Small intestine (tissue), 7 donors: ENCODE data around the gene AGGF1. TPM values are rescaled to one million over a fixed set of nuclear protein-coding genes. Genes with fewer than 3 reads are reported as not detected.
"Not testable (repeated sequence)": the region's sequence is repeated elsewhere in the genome, so short reads cannot be mapped to it uniquely, and the experiment has no call there.

Experiments used
- DNase-seq, 2 donors: peaks; one replicate each; pipeline versions ENCODE4 v3.0.0 to v3.0.0-alpha.2; 2013
- FAIRE-seq: peaks from 2 replicates; lab custom pipeline; 2012; peaks lifted over from hg19 to GRCh38; lab: Jason Lieb, UNC
- H3K27ac ChIP-seq, 3 donors: one replicate each; pipeline ENCODE4 v1.5.1; 2013; ENCODE audit warnings: low read length in 2 of 3, mild to moderate bottlenecking in 2 of 3, control low read depth in 1 of 3, inconsistent platforms in 1 of 3, low read depth in 1 of 3, moderate library complexity in 1 of 3
- H3K27me3 ChIP-seq, 3 donors: one replicate each; pipeline ENCODE4 v1.6.1; 2013; ENCODE audit warnings: low read length in 3 of 3, inconsistent platforms in 1 of 3; ENCODE audit not compliant: control insufficient read depth in 3 of 3, insufficient read depth in 3 of 3
- H3K36me3 ChIP-seq, 3 donors: one replicate each; pipeline ENCODE4 v1.6.1; 2013; ENCODE audit warnings: low read length in 3 of 3, inconsistent platforms in 1 of 3, low read depth in 1 of 3, mild to moderate bottlenecking in 1 of 3, moderate library complexity in 1 of 3; ENCODE audit not compliant: control insufficient read depth in 3 of 3, insufficient read depth in 2 of 3
- H3K4me1 ChIP-seq, 3 donors: one replicate each; pipeline ENCODE4 v1.6.1; 2013; ENCODE audit warnings: low read length in 2 of 3, inconsistent platforms in 1 of 3, low read depth in 1 of 3, mild to moderate bottlenecking in 1 of 3, moderate library complexity in 1 of 3; ENCODE audit not compliant: control insufficient read depth in 3 of 3, insufficient read depth in 2 of 3
- H3K4me3 ChIP-seq, 3 donors: one replicate each; pipeline ENCODE4 v1.5.1; 2013; ENCODE audit warnings: low read length in 3 of 3, control low read depth in 1 of 3, inconsistent platforms in 1 of 3, low read depth in 1 of 3, mild to moderate bottlenecking in 1 of 3, moderate library complexity in 1 of 3
- H3K9me3 ChIP-seq, 2 donors: one replicate each; pipeline ENCODE4 v1.6.1; 2013; ENCODE audit warnings: low read depth in 1 of 2, low read length in 1 of 2; ENCODE audit not compliant: control insufficient read depth in 2 of 2, insufficient read depth in 1 of 2
- WGBS, 3 donors: extraction: QIAGEN DNeasy Blood & Tissue Kit; methylation state at CpG; one replicate each; pipeline ENCODE4 v1.1.7; 2013; 5-methylcytosine and 5-hydroxymethylcytosine counted together
- polyA plus RNA-seq, 4 donors: library from polyadenylated mRNA; stranded (reverse) in 3 of 4; unstranded in 1 of 4; fragments of 200-250 nt in 3 of 4; fragments of 120-200 nt in 1 of 4; gene quantifications; one replicate each; pipeline versions ENCODE4 v1.2.1 to v1.2.3, GENCODE V29; 2013
- donor health status: healthy with polysubstance abuse.
- donor health status: control.
- donor health status: control.
- donor health status: Bipolar disorder and iron deficiency.
- donor health status: healthy.

Gene AGGF1
- polyA plus RNA-seq, 4 donors, result 10.8 to 30.7 (median 14.6) TPM

DNA sequence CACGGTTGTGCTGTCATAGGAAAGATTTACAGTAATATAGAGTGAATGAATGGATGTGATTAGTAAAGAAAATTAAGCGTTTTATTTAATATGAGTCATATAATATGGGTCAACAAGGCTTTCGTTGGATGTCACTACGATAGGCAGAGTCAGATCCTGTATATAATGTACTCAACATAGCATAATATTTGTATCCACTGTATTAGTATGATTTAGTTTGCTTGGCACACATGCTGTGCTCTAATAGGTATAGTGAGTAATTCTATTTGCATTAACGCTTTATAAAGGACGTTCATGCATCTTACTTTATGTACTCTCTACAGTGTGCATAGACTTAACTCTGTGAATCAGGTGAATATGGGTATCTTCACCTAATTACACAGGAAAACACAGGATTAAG, 35.9 kb upstream of the AGGF1 start:
- FAIRE-seq, result no peak
- no peaks in the 10 kb centered on the region for H3K36me3 ChIP-seq
- 70 to 82% (median 75%) methylated on average over 6 of the region's 6 CpGs for WGBS, 3 donors

DNA sequence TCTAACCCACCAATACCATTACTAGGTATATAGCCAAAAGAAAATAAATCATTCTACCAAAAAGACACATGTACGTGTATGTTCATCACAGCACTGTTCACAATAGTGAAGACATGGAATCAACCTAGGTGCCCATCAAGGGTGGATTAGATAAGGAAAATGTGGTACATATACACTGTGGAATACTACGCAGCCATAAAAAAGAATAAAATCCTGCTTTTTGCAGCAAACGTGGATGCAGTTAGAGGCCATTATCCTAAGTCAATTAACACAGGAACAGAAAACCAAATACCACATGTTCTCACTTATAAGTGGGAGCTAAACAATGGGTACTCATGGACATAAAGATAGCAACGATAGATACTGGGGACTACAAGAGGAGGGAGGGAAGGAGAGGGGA, 32.0 kb upstream of the AGGF1 start:
- not testable (repeated sequence) for H3K4me3 ChIP-seq, H3K36me3 ChIP-seq, H3K9me3 ChIP-seq, FAIRE-seq, DNase-seq, H3K4me1 ChIP-seq, H3K27me3 ChIP-seq, H3K27ac ChIP-seq
- 84 to 93% (median 88%) methylated on average over 4 of the region's 4 CpGs for WGBS, 3 donors

More for the DNA sequence above, 35.9 kb upstream of the AGGF1 start:
- no peak overlapping the region for H3K27ac ChIP-seq
- H3K4me3 ChIP-seq, result no peak overlapping the region
- no peaks in the 10 kb centered on the region for H3K4me1 ChIP-seq
- H3K27me3 ChIP-seq, result peaks cover 0 to 2% (median 0%) of the 10 kb centered on the region in 3 donors
- DNase-seq, result no peak
- no peaks in the 10 kb centered on the region for H3K9me3 ChIP-seq

DNA sequence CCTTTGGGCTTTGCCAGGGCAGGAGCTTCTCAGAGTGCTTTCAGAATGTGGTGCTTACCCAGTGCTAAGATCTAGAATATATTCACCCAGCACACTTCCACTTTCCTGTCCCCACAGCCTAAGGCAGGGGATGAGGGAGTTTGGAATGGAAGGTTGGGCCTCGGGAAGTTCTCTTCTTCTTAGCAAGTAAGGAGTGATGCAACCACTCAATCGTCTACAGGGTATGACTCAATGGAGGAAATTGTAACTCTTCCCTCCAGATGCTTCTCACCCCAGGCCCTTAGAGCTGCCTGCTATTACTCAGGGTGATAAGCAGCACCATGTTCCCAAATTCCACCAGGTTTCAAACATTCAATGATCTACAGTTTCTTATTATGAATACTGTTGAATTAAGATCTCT, 30.8 kb upstream of the AGGF1 start:
- no peaks in the 10 kb centered on the region for H3K36me3 ChIP-seq
- WGBS, 3 donors, result 58 to 68% (median 64%) methylated on average over 2 of the region's 2 CpGs
- DNase-seq, result no peak
- H3K4me1 ChIP-seq, result no peaks in the 10 kb centered on the region
- no peak overlapping the region for H3K4me3 ChIP-seq
- H3K27me3 ChIP-seq, result peaks cover 0 to 2% (median 0%) of the 10 kb centered on the region in 3 donors
- H3K9me3 ChIP-seq, result no peaks in the 10 kb centered on the region
- no peak overlapping the region for H3K27ac ChIP-seq
- FAIRE-seq, result no peak

- DNase-seq, result no peak
- no peaks in the 10 kb centered on the region for H3K4me1 ChIP-seq
- H3K4me3 ChIP-seq, result no peak overlapping the region
- no peak for FAIRE-seq
- no peak overlapping the region for H3K27ac ChIP-seq
- H3K36me3 ChIP-seq, result no peaks in the 10 kb centered on the region
- H3K27me3 ChIP-seq, result peaks cover 0 to 1% (median 0%) of the 10 kb centered on the region in 3 donors
- 21 to 53% (median 37%) methylated on average over 1 of the region's 1 CpG for WGBS, 3 donors
- H3K9me3 ChIP-seq, result no peaks in the 10 kb centered on the region
These were observed 27.0 kb upstream of the AGGF1 start for GRCh38 chr5:77003246-77003645.

- no peaks in the 10 kb centered on the region for H3K9me3 ChIP-seq
- DNase-seq, result no peak
- H3K27me3 ChIP-seq, result peaks cover 0 to 1% (median 0%) of the 10 kb centered on the region in 3 donors
- no peaks in the 10 kb centered on the region for H3K36me3 ChIP-seq
- FAIRE-seq, result no peak
- no peaks in the 10 kb centered on the region for H3K4me1 ChIP-seq
- H3K27ac ChIP-seq, result no peak overlapping the region
- H3K4me3 ChIP-seq, result no peak overlapping the region
- WGBS, 3 donors, result 75 to 91% (median 85%) methylated on average over 2 of the region's 2 CpGs
These were observed 24.1 kb upstream of the AGGF1 start for GRCh38 chr5:77006124-77006523.

GRCh38 chr5:77008413-77008812, 21.8 kb upstream of the AGGF1 start:
- no peaks in the 10 kb centered on the region for H3K9me3 ChIP-seq
- DNase-seq (no peak), FAIRE-seq (no peak)
- 51 to 73% (median 52%) methylated on average over 3 of the region's 3 CpGs for WGBS, 3 donors
- H3K4me1 ChIP-seq, result no peaks in the 10 kb centered on the region
- no peak overlapping the region for H3K27ac ChIP-seq
- H3K36me3 ChIP-seq, result no peaks in the 10 kb centered on the region
- no peak overlapping the region for H3K4me3 ChIP-seq
- H3K27me3 ChIP-seq, result peaks cover 0 to 3% (median 1%) of the 10 kb centered on the region in 3 donors

DNA sequence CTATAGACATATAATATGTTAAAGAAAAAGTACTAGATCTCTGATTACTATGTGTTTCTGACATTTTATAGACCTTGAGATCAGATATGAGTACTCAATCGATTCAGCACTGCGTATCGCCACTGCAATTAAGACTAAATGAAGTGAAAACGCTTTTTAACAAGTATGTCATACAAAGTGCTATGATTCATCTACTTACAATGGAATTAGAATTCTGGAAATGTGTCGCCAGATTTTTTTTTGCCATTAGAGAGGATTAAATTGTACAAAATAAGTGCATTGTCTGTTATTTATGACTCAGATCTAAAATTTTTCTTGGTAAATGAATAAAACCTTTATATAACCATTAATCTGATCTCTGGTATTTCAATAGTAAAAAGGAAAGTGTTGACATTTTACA, 20.0 kb upstream of the AGGF1 start:
- FAIRE-seq (no peak), DNase-seq (no peak)
- no peaks in the 10 kb centered on the region for H3K36me3 ChIP-seq
- WGBS, 3 donors, result 68 to 87% (median 73%) methylated on average over 5 of the region's 5 CpGs
- no peak overlapping the region for H3K27ac ChIP-seq
- no peak overlapping the region for H3K4me3 ChIP-seq
- no peaks in the 10 kb centered on the region for H3K9me3 ChIP-seq
- no peaks in the 10 kb centered on the region for H3K4me1 ChIP-seq
- H3K27me3 ChIP-seq, result peaks cover 0 to 3% (median 1%) of the 10 kb centered on the region in 3 donors

DNA sequence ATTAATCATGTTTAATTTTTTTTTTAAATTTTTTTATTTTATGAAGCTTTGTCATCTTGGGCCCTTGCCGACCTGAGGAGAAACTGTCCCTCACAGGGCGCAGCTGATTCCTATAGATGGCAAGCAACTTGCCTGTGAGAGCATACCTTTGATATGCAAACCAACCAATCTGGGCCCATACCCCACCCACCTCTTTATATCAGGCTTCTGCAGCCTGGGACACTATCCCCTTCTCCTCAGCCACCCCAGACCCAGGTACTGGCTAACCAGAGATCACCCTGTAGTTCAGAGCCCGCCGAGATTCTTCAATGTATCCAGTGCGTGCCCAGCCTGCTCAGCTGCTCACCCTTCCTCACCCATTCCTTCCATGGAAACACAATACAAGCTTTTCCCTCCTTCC, 18.7 kb upstream of the AGGF1 start:
- no peak overlapping the region for H3K27ac ChIP-seq
- no peaks in the 10 kb centered on the region for H3K36me3 ChIP-seq
- DNase-seq (no peak), FAIRE-seq (no peak)
- H3K4me1 ChIP-seq, result no peaks in the 10 kb centered on the region
- 84 to 91% (median 86%) methylated on average over 5 of the region's 5 CpGs for WGBS, 3 donors
- no peaks in the 10 kb centered on the region for H3K9me3 ChIP-seq
- no peak overlapping the region for H3K4me3 ChIP-seq
- peaks cover 0 to 3% (median 1%) of the 10 kb centered on the region in 3 donors for H3K27me3 ChIP-seq

DNA sequence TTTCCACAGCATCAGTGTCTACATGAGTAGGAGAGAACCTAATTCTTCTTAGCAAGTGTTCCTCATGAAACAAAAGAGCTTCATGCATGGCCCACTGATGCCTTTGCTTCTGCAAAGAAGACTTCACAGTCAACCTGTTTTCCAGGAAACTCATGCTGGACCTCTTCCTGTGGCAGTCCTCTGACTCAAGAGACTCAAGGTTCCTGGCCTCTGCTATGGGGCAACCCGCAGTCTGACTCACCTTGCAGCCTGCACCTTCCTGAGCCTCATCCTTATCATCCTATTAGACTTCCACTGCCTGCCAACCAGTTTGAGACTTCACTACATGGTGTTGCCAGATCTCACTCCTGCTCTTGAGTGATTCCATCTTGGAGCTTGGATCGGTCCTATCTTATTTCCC, 17.6 kb upstream of the AGGF1 start:
- WGBS, 3 donors, result 85 to 88% (median 87%) methylated on average over 2 of the region's 2 CpGs
- Histone ChIP-seq H3K4me3 (no peak overlapping the region), H3K27me3 (peaks cover 0 to 3% (median 0%) of the 10 kb centered on the region in 3 donors), H3K36me3 (no peaks in the 10 kb centered on the region), H3K9me3 (no peaks in the 10 kb centered on the region), H3K27ac (no peak overlapping the region), H3K4me1 (no peaks in the 10 kb centered on the region)
- FAIRE-seq (no peak), DNase-seq (peak in 1 of 2 donors; percentile 27)
